Naive thymus-derived CD8-positive, alpha-beta T cell (primary cell): ENCODE data around the gene ZNF771. TPM values are rescaled to one million over a fixed set of nuclear protein-coding genes. Genes with fewer than 3 reads are reported as not detected.
"Not testable (repeated sequence)": the region's sequence is repeated elsewhere in the genome, so short reads cannot be mapped to it uniquely, and the experiment has no call there.

ENCODE experiments used
- ATAC-seq, 2 donors: fragments of 150-1000 bp; cut with Tn5 transposase in 1 of 2; sonication (Bioruptor Pico), chemical (Tn5 transposase) in 1 of 2; 1 replicate in 1 of 2; 2 replicates in 1 of 2; pipeline ENCODE4 v1.10.0; 2021; ENCODE audit warnings: mild to moderate bottlenecking in 2 of 2, moderate library complexity in 2 of 2
- POLR2A ChIA-PET: fragments of 350-600 bp; sonication (Branson Sonifier 250); formaldehyde crosslinking; loops from one replicate; lab custom pipeline; 2021; ENCODE audit warnings: antibody characterized with exemption; lab: Charles Lee
- DNase-seq, 10 donors: peaks; one replicate each; pipeline versions ENCODE4 v3.0.0 to v3.0.0-alpha.2; 2020 to 2022
- H3K27ac Mint-ChIP-seq, 10 donors: one replicate each; pipeline ENCODE4 v1.8.0; 2020 to 2022; ENCODE audit warnings: mild to moderate bottlenecking in 10 of 10, mixed read lengths in 10 of 10, moderate library complexity in 4 of 10, inconsistent platforms in 1 of 10
- H3K27me3 Mint-ChIP-seq, 5 donors: one replicate each; pipeline ENCODE4 v1.8.0; 2021 to 2022; ENCODE audit warnings: mixed read lengths in 5 of 5
- H3K36me3 Mint-ChIP-seq, 3 donors: one replicate each; pipeline ENCODE4 v1.8.0; 2020 to 2022; ENCODE audit warnings: mixed read lengths in 3 of 3, mild to moderate bottlenecking in 2 of 3, inconsistent platforms in 1 of 3
- H3K4me1 Mint-ChIP-seq, 4 donors: one replicate each; pipeline ENCODE4 v1.8.0; 2021 to 2022; ENCODE audit warnings: mixed read lengths in 4 of 4
- H3K4me3 Mint-ChIP-seq, 10 donors: one replicate each; pipeline ENCODE4 v1.8.0; 2020 to 2022; ENCODE audit warnings: mild to moderate bottlenecking in 10 of 10, mixed read lengths in 10 of 10, moderate library complexity in 6 of 10, inconsistent platforms in 1 of 10
- H3K9me3 Mint-ChIP-seq, 9 donors: one replicate each; pipeline ENCODE4 v1.8.0; 2020 to 2022; ENCODE audit warnings: mixed read lengths in 9 of 9, mild to moderate bottlenecking in 3 of 9, inconsistent platforms in 1 of 9, moderate library complexity in 1 of 9
- polyA plus RNA-seq, 3 donors: library from polyadenylated mRNA; unstranded; fragments of 300-500 nt; fragmentation: Illumina TruSeq; gene quantifications; one replicate each; pipeline ENCODE4 v1.2.3, GENCODE V29; 2021
- total RNA-seq, 8 experiments: library from RNA in 2 of 8; stranded (reverse) in 2 of 8; gene quantifications; one replicate each; pipeline ENCODE4 v1.2.3 and lab custom pipeline; 2021 to 2026

Gene ZNF771
- total and polyA plus RNA-seq, 5 experiments from 2014 or later, result 2.1 to 7.6 (median 5.5) TPM

DNA sequence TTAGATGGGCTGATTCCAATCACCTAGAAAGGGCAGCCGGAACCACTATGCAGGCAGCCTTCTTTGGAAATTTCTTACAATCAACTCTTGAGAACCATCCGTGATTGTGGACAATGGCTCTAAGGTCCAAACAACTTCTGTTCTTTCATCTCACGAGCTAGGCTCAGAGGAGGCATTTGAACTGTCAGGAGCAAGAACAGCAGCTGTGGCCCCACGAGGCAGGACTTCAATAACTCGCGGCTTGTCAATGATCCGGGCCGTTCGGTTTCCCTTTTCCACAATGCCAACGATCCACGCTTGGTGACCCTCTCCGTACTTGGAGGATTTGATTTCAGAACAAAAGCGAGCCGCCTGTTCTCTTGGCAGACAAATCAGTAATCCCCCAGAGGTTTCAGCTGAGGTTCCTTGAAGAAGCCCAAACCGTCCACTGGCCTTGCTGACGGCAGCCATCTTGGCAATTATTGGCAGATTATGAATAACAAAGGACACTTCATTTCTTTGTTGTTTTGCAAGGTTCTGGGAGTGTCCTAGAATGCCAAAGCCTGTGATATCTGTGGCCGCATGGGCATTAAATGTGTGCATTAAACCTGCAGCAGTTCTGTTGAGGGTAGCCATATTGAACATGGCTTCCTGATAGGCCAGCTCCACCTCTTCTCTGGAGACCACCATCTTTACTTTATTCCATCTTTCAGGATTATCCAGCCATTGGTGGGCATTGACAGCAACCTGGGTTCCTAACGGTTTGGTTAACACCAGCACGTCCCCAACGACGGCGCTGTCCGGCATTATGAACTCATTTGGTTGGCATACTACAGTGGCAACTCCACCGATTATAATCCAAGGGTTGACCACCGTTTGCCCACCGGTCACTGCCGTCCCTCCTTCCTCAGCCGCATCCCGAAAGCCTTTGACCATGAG is 37.1 kb downstream of the ZNF771 start:
- H3K4me1 Mint-ChIP-seq, result peaks cover 12 to 44% (median 38%) of the 10 kb centered on the region in 4 donors
- no peak for ATAC-seq
- peaks cover 12 to 20% (median 12%) of the 10 kb centered on the region in 3 donors for H3K36me3 Mint-ChIP-seq
- DNase-seq, result no peak
- H3K4me3 Mint-ChIP-seq, result peak overlapping the region; percentile 85 to 98 (median 89)
- H3K27me3 Mint-ChIP-seq, result no peaks in the 10 kb centered on the region
- H3K27ac Mint-ChIP-seq, result peak overlapping the region in 9 of 10 donors; percentile 25 to 98 (median 75)
- POLR2A ChIA-PET, result interaction anchor here (0.6 to 4.4 kb wide), 16 partner anchors 13 to 142 kb away, joined by 3 to 32 read pairs (median 4); partner anchors contain the start of genes DCTPP1, ITGAL, ZNF688 and ZNF747
- H3K9me3 Mint-ChIP-seq, result peaks cover 0 to 2% (median 0%) of the 10 kb centered on the region in 9 donors

DNA sequence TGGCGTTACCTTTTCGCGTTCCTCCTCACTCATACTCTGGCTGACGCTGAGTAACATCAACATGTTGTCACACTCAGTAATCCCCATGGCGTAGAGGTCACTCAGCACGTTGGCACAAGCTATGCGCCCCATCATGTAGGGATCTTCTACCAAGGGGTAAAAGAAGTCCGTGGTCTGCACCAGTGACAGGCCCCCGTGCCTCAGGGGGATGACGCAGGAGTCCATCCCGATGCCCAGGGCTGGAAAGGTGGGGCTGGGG is 37.7 kb downstream of the ZNF771 start:
- DNase-seq (no peak), ATAC-seq (no peak)
- H3K4me1 Mint-ChIP-seq, result peaks cover 12 to 45% (median 40%) of the 10 kb centered on the region in 4 donors
- H3K4me3 Mint-ChIP-seq, result peak overlapping the region; percentile 85 to 98 (median 89)
- no peaks in the 10 kb centered on the region for H3K27me3 Mint-ChIP-seq
- POLR2A ChIA-PET, result interaction anchor here (0.7 to 4.4 kb wide), 17 partner anchors 12 to 205 kb away, joined by 3 to 32 read pairs (median 5); partner anchors contain the start of genes DCTPP1, ITGAL, PRR14 and ZNF688
- H3K36me3 Mint-ChIP-seq, result peaks cover 12 to 20% (median 12%) of the 10 kb centered on the region in 3 donors
- peaks cover 0 to 2% (median 0%) of the 10 kb centered on the region in 9 donors for H3K9me3 Mint-ChIP-seq
- peak overlapping the region in 8 of 10 donors; percentile 21 to 98 (median 73) for H3K27ac Mint-ChIP-seq

DNA sequence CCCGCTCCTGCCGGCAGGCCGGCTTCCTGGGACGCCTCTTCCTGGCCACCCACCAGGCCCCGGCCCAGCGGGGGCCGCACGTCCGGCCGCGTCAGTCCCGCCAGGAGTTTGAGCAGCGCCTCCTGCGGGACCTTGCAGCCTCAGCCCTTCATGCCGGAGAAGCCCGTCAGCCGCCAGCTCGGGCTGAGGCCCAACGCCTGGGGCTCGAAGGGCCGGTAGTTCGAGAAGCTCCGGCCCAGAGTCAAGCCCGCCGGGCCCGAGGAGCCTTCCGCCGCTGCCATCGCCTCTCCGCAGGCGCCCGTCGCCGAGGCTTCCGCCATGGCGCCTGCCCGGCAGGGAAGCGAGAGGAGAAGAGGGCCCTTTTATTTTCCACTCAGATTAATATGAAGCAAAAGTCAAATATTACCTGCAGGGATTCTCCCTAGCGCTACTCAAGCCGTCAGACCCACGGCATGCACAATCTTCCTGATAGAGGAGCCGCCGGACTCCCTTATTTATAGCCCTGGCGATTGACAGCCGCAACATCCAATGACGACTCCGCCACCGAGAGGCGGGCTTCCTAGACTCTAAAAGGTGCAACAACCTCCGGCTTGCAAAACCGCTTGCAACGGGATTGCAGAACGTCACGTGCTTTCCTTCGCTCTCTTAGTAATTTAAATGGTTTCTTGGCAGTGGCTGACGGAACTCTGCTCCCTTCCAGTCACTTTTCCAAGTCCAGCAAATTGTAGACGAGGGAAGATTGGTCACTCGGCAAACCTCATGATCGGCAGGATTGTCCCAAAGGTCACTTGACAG is 38.2 kb downstream of the ZNF771 start, which contains the start of gene SEPHS2:
TSS of gene SEPHS2 (minus strand) at position 467 of the 795 bp plus-strand sequence. CDS start at position 320, 147 bp downstream.
- H3K9me3 Mint-ChIP-seq, result peaks cover 0 to 2% (median 0%) of the 10 kb centered on the region in 9 donors
- H3K4me3 Mint-ChIP-seq, result peak within 1 kb of the TSS; percentile 86 to 98 (median 96)
- peak within 1 kb of the TSS; percentile 95 to 99 (median 97) for H3K27ac Mint-ChIP-seq
- H3K27me3 Mint-ChIP-seq, result no peaks in the 10 kb centered on the region
- peak; percentile 97 for ATAC-seq
- peaks cover 13 to 49% (median 43%) of the 10 kb centered on the region in 4 donors for H3K4me1 Mint-ChIP-seq
- POLR2A ChIA-PET, result interaction anchor here (0.5 to 4.4 kb wide), 20 partner anchors 11 to 205 kb away, joined by 3 to 32 read pairs (median 5); partner anchors contain the start of genes DCTPP1, ITGAL, PRR14 and ZNF688
- peak; percentile 83 to 99 (median 94) for DNase-seq
- H3K36me3 Mint-ChIP-seq, result peaks cover 12 to 20% (median 12%) of the 10 kb centered on the region in 3 donors

DNA sequence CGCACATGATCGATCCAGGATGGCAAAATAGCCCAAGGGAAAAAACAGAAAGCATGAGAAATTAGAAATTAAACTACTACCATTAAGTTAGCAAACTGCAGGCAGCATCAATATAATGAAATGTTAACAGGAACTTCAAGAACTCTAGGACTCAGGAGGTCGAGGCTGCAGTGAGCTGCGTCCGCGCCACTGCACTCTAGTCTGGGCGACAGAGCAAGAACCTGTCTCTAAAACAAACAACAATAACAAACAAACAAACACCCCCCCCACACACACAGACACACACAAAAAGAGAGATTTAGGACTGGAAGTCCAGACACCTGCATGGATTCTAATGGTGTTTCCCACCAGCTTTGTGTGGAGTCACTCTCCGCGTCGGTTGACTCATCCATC is 38.8 kb downstream of the ZNF771 start:
- peak overlapping the region; percentile 86 to 98 (median 96) for H3K4me3 Mint-ChIP-seq
- POLR2A ChIA-PET, result interaction anchor here (0.5 to 4.4 kb wide), 14 partner anchors 9 to 204 kb away, joined by 3 to 32 read pairs (median 5); partner anchors contain the start of genes DCTPP1, ITGAL, PRR14 and ZNF689
- H3K9me3 Mint-ChIP-seq, result peaks cover 0 to 2% (median 0%) of the 10 kb centered on the region in 9 donors
- DNase-seq (no peak), ATAC-seq (no peak)
- no peaks in the 10 kb centered on the region for H3K27me3 Mint-ChIP-seq
- H3K27ac Mint-ChIP-seq, result peak overlapping the region; percentile 95 to 99 (median 97)
- H3K36me3 Mint-ChIP-seq, result peaks cover 12 to 20% (median 12%) of the 10 kb centered on the region in 3 donors
- H3K4me1 Mint-ChIP-seq, result peaks cover 14 to 54% (median 47%) of the 10 kb centered on the region in 4 donors

DNA sequence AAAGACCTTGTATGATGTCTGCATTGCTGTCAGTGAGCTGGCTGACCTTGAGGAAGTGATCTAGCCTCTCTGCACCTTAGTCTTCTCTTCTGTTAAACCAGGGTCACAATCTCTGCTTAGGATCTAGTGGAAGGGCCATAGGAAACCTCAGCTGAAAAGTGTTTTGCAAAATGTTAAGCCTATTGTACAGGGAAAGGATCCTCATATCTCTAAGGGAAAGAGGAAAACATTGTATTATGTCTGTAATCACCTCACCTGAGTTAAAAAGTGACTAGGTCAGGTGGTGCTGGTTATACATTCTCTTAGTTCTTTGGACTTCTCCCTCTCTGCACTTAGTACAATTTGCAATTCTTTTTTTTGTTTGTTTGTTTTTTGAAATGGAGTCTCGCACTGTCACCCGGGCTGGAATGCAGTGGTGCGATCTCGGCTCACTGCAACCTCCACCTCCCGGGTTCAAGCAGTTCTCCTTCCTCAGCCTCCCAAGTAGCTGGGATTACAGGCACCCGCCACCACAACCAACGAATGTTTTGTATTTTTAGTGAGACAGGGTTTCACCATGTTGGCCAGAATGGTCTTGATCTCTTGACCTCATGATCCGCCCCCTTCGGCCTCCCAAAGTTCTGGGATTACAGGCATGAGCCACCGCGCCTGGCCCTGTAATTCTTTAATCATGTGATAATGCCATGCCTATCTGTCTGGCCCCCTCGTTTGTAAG is 40.3 kb downstream of the ZNF771 start:
- H3K4me3 Mint-ChIP-seq, result peak overlapping the region in 3 of 10 donors; percentile 0 to 52 (median 43)

DNA sequence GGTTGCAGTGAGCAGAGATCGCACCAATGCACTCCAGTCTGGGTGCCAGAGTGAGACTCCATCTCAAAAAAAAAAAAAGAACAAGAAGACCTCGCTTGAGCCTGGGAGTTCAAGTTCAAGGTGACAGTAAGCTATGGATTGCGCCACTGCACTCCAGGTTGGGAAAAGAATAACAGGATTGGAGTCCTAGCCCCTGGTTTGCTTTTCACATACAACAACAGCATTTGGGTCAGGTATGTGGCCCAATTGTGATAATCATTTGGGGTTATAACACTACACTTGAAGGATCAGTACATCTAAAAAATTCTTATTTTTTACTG is 41.7 kb downstream of the ZNF771 start:
- no peak overlapping the region for H3K4me3 Mint-ChIP-seq
- POLR2A ChIA-PET, result interaction anchor here (0.6 to 4.2 kb wide), 10 partner anchors 10 to 632 kb away, joined by 3 to 32 read pairs (median 4); partner anchors contain the start of genes ITGAL and ZNF747
- H3K36me3 Mint-ChIP-seq, result peaks cover under 1 to 8% (median 1%) of the 10 kb centered on the region in 3 donors
- H3K27me3 Mint-ChIP-seq, result no peaks in the 10 kb centered on the region
- no peak overlapping the region for H3K27ac Mint-ChIP-seq
- DNase-seq (no peak), ATAC-seq (no peak)
- peaks cover 0 to 2% (median 0%) of the 10 kb centered on the region in 9 donors for H3K9me3 Mint-ChIP-seq
- peaks cover 15 to 46% (median 41%) of the 10 kb centered on the region in 4 donors for H3K4me1 Mint-ChIP-seq

More for the DNA sequence above, 40.3 kb downstream of the ZNF771 start:
- no peaks in the 10 kb centered on the region for H3K27me3 Mint-ChIP-seq
- H3K4me1 Mint-ChIP-seq, result peaks cover 16 to 55% (median 50%) of the 10 kb centered on the region in 4 donors
- no peak for ATAC-seq
- H3K9me3 Mint-ChIP-seq, result peaks cover 0 to 2% (median 0%) of the 10 kb centered on the region in 9 donors
- no peak for DNase-seq
- POLR2A ChIA-PET, result interaction anchor here (0.6 to 4.4 kb wide), 11 partner anchors 11 to 153 kb away, joined by 3 to 32 read pairs (median 6); partner anchors contain the start of genes ITGAL, ZNF747 and ZNF764
- peaks cover 12 to 20% (median 12%) of the 10 kb centered on the region in 3 donors for H3K36me3 Mint-ChIP-seq
- H3K27ac Mint-ChIP-seq, result peak overlapping the region in 6 of 10 donors; percentile 22 to 65 (median 45)

DNA sequence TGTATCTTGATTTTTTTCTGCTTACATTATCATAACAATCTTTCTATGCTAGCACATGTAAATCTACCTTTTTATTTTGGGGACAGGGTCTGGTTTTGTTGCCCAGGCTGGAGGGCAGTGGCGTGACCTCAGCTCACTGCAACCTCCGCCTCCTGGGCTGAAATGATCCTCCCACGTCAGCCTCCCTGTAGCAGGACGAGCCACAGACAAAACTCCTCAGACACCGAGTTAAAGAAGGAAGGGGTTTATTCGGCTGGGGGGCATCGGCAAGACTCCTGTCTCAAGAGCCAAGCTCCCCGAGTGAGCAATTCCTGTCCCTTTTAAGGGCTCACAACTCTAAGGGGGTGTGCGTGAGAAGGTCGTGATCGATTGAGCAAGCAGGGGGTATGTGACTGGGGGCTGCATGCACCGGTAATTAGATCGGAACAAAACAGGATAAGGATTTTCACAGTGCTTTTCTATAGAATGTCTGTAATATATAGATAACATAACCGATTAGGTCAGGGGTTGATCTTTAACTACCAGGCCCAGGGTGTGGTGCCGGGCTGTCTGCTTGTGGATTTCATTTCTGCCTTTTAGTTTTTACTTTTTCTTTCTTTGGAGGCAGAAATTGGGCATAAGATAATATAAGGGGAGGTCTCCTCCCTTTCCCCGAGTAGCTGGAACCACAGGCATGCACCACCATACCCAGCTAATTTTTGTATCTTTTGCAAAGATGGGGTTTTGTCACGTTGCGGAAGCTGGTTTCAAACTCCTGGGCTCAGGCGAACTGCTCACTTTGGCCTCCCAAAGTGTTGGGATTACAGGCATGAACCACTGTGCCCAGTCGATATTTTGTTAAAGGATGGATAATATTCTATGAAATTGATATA is 45.5 kb downstream of the ZNF771 start:
- Mint-ChIP-seq H3K27ac (peak overlapping the region in 4 of 10 donors; percentile 13 to 54 (median 32)), H3K4me1 (peaks cover 14 to 53% (median 41%) of the 10 kb centered on the region in 4 donors), H3K4me3 (peak overlapping the region in 1 of 10 donors; percentile 1)
- POLR2A ChIA-PET, result interaction anchor here (0.6 to 9.4 kb wide), 3 partner anchors 19 to 91 kb away, joined by 3 to 247 read pairs (median 4); partner anchors contain the start of gene ITGAL
- not testable (repeated sequence) for H3K36me3 Mint-ChIP-seq, H3K9me3 Mint-ChIP-seq, H3K27me3 Mint-ChIP-seq, ATAC-seq, DNase-seq

DNA sequence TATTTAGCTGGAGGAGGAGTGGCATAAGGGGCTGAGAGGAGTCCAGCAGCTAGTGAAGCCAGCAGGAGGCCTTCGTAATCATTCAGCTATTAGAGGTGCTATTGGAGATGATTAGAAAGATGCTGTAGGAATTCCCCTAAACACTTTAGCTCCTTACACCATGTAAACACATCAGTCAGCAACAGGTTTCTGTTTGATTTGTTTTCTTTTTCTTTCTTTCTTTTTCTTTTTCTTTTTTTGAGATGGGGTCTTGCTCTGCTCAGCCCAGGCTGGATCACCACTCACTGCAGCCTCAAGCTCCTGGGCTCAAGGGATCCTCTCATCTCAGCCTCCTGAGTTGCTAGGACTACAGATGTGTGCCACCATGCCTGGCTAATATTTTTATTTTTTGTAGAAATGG is 48.9 kb downstream of the ZNF771 start:
- H3K4me3 Mint-ChIP-seq, result no peak overlapping the region
- no peaks in the 10 kb centered on the region for H3K9me3 Mint-ChIP-seq
- ATAC-seq, result no peak
- H3K27ac Mint-ChIP-seq, result peak overlapping the region in 3 of 10 donors; percentile 40 to 67 (median 47)
- H3K36me3 Mint-ChIP-seq, result no peaks in the 10 kb centered on the region
- no peak for DNase-seq
- H3K27me3 Mint-ChIP-seq, result no peaks in the 10 kb centered on the region
- peaks cover 19 to 56% (median 49%) of the 10 kb centered on the region in 4 donors for H3K4me1 Mint-ChIP-seq
- POLR2A ChIA-PET, result interaction anchor here (1.0 to 9.4 kb wide), 5 partner anchors 11 to 441 kb away, joined by 3 to 247 read pairs (median 4); partner anchors contain the start of genes ITGAL and SEPHS2

DNA sequence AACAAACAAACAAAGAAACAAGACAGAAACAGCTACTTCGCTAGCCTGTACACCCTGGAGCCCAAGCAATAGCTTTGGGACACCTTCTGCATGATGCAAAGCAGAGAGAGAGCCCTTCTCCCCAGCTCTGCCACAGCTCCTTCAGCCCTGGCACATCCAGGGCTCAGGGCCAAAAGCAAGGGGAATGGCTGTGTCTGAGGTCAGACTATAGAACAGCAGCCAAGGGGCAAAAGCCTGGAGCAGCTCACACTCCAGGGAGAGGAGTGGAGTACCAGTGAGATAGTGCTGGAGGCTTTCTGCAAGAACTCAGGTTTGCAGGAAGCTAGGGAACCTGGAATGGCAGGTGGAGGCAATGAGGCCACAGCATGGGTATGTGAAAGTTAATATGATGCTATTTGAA is 49.9 kb downstream of the ZNF771 start:
- Mint-ChIP-seq H3K36me3 (no peaks in the 10 kb centered on the region), H3K4me3 (peak overlapping the region in 2 of 10 donors; percentile 21 to 43), H3K9me3 (no peaks in the 10 kb centered on the region), H3K27me3 (no peaks in the 10 kb centered on the region), H3K4me1 (peaks cover 21 to 57% (median 51%) of the 10 kb centered on the region in 4 donors), H3K27ac (peak overlapping the region in 5 of 10 donors; percentile 25 to 84 (median 56))
- ATAC-seq (no peak), DNase-seq (no peak)
- POLR2A ChIA-PET, result interaction anchor here (0.5 to 9.4 kb wide), 6 partner anchors 12 to 105 kb away, joined by 3 to 247 read pairs (median 6); partner anchors contain the start of genes ITGAL and SEPHS2
